ENCODE results near the gene MYBBP1A.

DNA sequence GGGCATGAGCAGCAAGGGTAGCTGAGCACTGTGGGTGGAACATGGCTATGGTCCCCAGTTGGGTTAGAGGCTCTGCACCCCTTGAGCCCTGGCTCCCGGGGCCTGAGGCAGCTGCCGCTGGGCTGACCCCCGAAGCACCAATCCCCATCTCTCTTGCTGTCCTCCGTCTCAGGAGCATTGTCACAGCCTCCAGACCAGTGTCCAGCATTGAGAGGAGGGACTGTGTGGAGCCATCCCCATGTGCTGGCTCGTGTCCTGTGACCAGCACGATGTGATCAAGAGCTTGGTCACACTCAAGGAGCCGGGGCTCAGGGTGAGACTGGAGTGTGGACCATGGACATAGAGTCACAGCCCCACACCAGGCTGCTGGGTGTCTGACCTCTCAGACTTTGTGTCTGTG is 32.0 kb upstream of the MYBBP1A start:
- TF ChIP-seq, protein P1, sequence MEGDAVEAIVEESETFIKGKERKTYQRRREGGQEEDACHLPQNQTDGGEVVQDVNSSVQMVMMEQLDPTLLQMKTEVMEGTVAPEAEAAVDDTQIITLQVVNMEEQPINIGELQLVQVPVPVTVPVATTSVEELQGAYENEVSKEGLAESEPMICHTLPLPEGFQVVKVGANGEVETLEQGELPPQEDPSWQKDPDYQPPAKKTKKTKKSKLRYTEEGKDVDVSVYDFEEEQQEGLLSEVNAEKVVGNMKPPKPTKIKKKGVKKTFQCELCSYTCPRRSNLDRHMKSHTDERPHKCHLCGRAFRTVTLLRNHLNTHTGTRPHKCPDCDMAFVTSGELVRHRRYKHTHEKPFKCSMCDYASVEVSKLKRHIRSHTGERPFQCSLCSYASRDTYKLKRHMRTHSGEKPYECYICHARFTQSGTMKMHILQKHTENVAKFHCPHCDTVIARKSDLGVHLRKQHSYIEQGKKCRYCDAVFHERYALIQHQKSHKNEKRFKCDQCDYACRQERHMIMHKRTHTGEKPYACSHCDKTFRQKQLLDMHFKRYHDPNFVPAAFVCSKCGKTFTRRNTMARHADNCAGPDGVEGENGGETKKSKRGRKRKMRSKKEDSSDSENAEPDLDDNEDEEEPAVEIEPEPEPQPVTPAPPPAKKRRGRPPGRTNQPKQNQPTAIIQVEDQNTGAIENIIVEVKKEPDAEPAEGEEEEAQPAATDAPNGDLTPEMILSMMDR (IDR thresholded peaks at IDR 0.05), result no peak
- TF ChIP-seq ZFX (IDR thresholded peaks at IDR 0.05; ENCODE audit: borderline replicate concordance), result no peak

All from 22Rv1 (cell line).